Measurements from ENCODE around the gene KL.

KL gene

GRCh38 chr13:33016414-33017322 is at the start of gene KL:
Gene KL (plus strand): TSS chr13:33016423. CDS start chr13:33016441, 18 bp downstream.
- DNase-seq, result peak; percentile 14

- no peak for DNase-seq
Observed at GRCh38 chr13:32967584-32968182, 48.5 kb upstream of the KL start.

- DNase-seq, result no peak
Observed at GRCh38 chr13:32968316-32968715, 47.9 kb upstream of the KL start.

- no peak for DNase-seq
Observed at GRCh38 chr13:32968793-32969192, 47.4 kb upstream of the KL start.

- peak; percentile 93 for DNase-seq
Observed at GRCh38 chr13:32969516-32969941, 46.7 kb upstream of the KL start.

- no peak for DNase-seq
Observed at GRCh38 chr13:32976056-32976805, 40.0 kb upstream of the KL start.

- DNase-seq, result no peak
Observed at GRCh38 chr13:32976912-32977311, 39.3 kb upstream of the KL start.

GRCh38 chr13:32977321-32977720 is 38.9 kb upstream of the KL start:
- no peak for DNase-seq

- DNase-seq, result no peak
Observed at GRCh38 chr13:32978278-32978677, 37.9 kb upstream of the KL start.

GRCh38 chr13:32983058-32983457 is 33.2 kb upstream of the KL start:
- DNase-seq, result no peak

GRCh38 chr13:32984857-32985626 is 31.2 kb upstream of the KL start:
- no peak for DNase-seq

- no peak for DNase-seq
Observed at GRCh38 chr13:32986552-32986951, 29.7 kb upstream of the KL start.

GRCh38 chr13:32987462-32987861 is 28.8 kb upstream of the KL start:
- no peak for DNase-seq

GRCh38 chr13:32988608-32989289 is 27.5 kb upstream of the KL start:
- DNase-seq, result peak; percentile 13

- no peak for DNase-seq
Observed at GRCh38 chr13:32989290-32989667, 26.9 kb upstream of the KL start.

GRCh38 chr13:32989942-32990341 is 26.3 kb upstream of the KL start:
- DNase-seq, result no peak

GRCh38 chr13:32993145-32993544 is 23.1 kb upstream of the KL start:
- DNase-seq, result no peak

GRCh38 chr13:32997399-32997798 is 18.8 kb upstream of the KL start:
- no peak for DNase-seq

- DNase-seq, result no peak
Observed at GRCh38 chr13:32998966-32999365, 17.3 kb upstream of the KL start.

GRCh38 chr13:33000365-33000764 is 15.9 kb upstream of the KL start:
- no peak for DNase-seq

- no peak for DNase-seq
Observed at GRCh38 chr13:33003458-33004019, 12.7 kb upstream of the KL start.

GRCh38 chr13:33004511-33004910 is 11.7 kb upstream of the KL start:
- no peak for DNase-seq

Measured in suppressor macrophage treated with lipopolysaccharide for 4 hours (primary cell).